HG03439 (cell line): ENCODE results near the gene ABHD11.
"Not testable (repeated sequence)": the region's sequence is repeated elsewhere in the genome, so short reads cannot be mapped to it uniquely, and the experiment has no call there.

Experiments used
- ATAC-seq: cut with Tn5 transposase; IDR thresholded peaks from one replicate; pipeline ENCODE4 v1.9.1; 2021; ENCODE audit warnings: mild to moderate bottlenecking, moderate library complexity; ENCODE audit not compliant: unreplicated experiment

ABHD11 gene

GRCh38 chr7:73746378-73746777 is 7.8 kb upstream of the ABHD11 start:
- no peak for ATAC-seq

GRCh38 chr7:73742753-73743641 is 4.4 kb upstream of the ABHD11 start:
- no peak for ATAC-seq

- ATAC-seq, result no peak
These were observed 3.7 kb upstream of the ABHD11 start for GRCh38 chr7:73742338-73742752.

GRCh38 chr7:73741600-73741999 is 3.0 kb upstream of the ABHD11 start:
- no peak for ATAC-seq

GRCh38 chr7:73740771-73741170 is 2.2 kb upstream of the ABHD11 start:
- no peak for ATAC-seq

GRCh38 chr7:73740212-73740611 is 1.6 kb upstream of the ABHD11 start:
- no peak for ATAC-seq

- no peak for ATAC-seq
These were observed 775 bp upstream of the ABHD11 start for GRCh38 chr7:73739387-73739767.

- no peak for ATAC-seq
These were observed 386 bp downstream of the ABHD11 start for GRCh38 chr7:73738220-73738611.

GRCh38 chr7:73737491-73738219 is 947 bp downstream of the ABHD11 start:
- no peak for ATAC-seq

- no peak for ATAC-seq
These were observed 1.7 kb downstream of the ABHD11 start for GRCh38 chr7:73736885-73737284.

GRCh38 chr7:73735528-73735905 is 3.1 kb downstream of the ABHD11 start:
- ATAC-seq, result no peak

GRCh38 chr7:73734619-73735527 is 3.7 kb downstream of the ABHD11 start:
- no peak for ATAC-seq

GRCh38 chr7:73732397-73732796 is 6.2 kb downstream of the ABHD11 start:
- ATAC-seq, result no peak

- no peak for ATAC-seq
These were observed 8.1 kb downstream of the ABHD11 start for GRCh38 chr7:73730485-73730884.

- no peak for ATAC-seq
These were observed 10.1 kb downstream of the ABHD11 start for GRCh38 chr7:73728551-73728950.

- ATAC-seq, result no peak
These were observed 10.7 kb downstream of the ABHD11 start for GRCh38 chr7:73727952-73728351.

- no peak for ATAC-seq
These were observed 12.5 kb downstream of the ABHD11 start for GRCh38 chr7:73726083-73726466.

GRCh38 chr7:73723813-73724212 is 14.8 kb downstream of the ABHD11 start:
- no peak for ATAC-seq

- no peak for ATAC-seq
These were observed 15.8 kb downstream of the ABHD11 start for GRCh38 chr7:73722785-73723184.

GRCh38 chr7:73722182-73722581 is 16.4 kb downstream of the ABHD11 start:
- ATAC-seq, result not testable (repeated sequence)

- no peak for ATAC-seq
These were observed 17.2 kb downstream of the ABHD11 start for GRCh38 chr7:73721377-73721817.
